Activated CD4-positive, alpha-beta memory T cell treated with anti-CD3 and anti-CD28 coated beads, Interleukin-2, amount 10 ng/mL, durations not matched to agents 7 days and 5 days (primary cell): ENCODE results near the gene GAS6. TPM values are rescaled to one million over a fixed set of nuclear protein-coding genes. Genes with fewer than 3 reads are reported as not detected.

ENCODE experiments used
- CTCF ChIA-PET: fragments of 350-600 bp; sonication (Branson Sonifier 250); formaldehyde crosslinking; loops from one replicate; lab custom pipeline; 2021; ENCODE audit warnings: antibody characterized with exemption, inconsistent platforms; lab: Charles Lee
- POLR2A ChIA-PET: fragments of 350-600 bp; sonication (Branson Sonifier 250); formaldehyde crosslinking; loops from one replicate; lab custom pipeline; 2021; ENCODE audit warnings: antibody characterized with exemption; lab: Charles Lee
- DNase-seq: peaks from one replicate; pipeline ENCODE4 v3.0.0-alpha.2; 2020
- H3K27ac Mint-ChIP-seq: one replicate; pipeline ENCODE4 v1.8.0; 2021; ENCODE audit warnings: mild to moderate bottlenecking, mixed read lengths
- H3K27me3 Mint-ChIP-seq: one replicate; pipeline ENCODE4 v1.8.0; 2021; ENCODE audit warnings: mixed read lengths
- H3K36me3 Mint-ChIP-seq: one replicate; pipeline ENCODE4 v1.8.0; 2021; ENCODE audit warnings: low read depth, mixed read lengths
- H3K4me1 Mint-ChIP-seq: one replicate; pipeline ENCODE4 v1.8.0; 2021; ENCODE audit warnings: mixed read lengths
- H3K4me3 Mint-ChIP-seq: one replicate; pipeline ENCODE4 v1.8.0; 2021; ENCODE audit warnings: mild to moderate bottlenecking, mixed read lengths
- H3K9me3 Mint-ChIP-seq: one replicate; pipeline ENCODE4 v1.8.0; 2021; ENCODE audit warnings: mixed read lengths
- total RNA-seq, 2 experiments: library from RNA; stranded (reverse); gene quantifications; one replicate each; pipeline ENCODE4 v1.2.3, GENCODE V29; 2021

Gene GAS6
- total RNA-seq, 2 experiments from 2014 or later = 1.3 to 1.8 TPM

- no peak for DNase-seq
- POLR2A ChIA-PET = no interaction called here
These were observed 4.4 kb downstream of the GAS6 start for GRCh38 chr13:113859311-113860050.

GRCh38 chr13:113857531-113858195 lies 6.2 kb downstream of the GAS6 start:
- H3K27ac Mint-ChIP-seq = no peak overlapping the region

More at GRCh38 chr13:113859311-113860050, 4.4 kb downstream of the GAS6 start:
- CTCF ChIA-PET = no interaction called here
- H3K9me3 Mint-ChIP-seq = peaks cover 16% of the 10 kb centered on the region
- no peaks in the 10 kb centered on the region for H3K36me3 Mint-ChIP-seq
- peaks cover 22% of the 10 kb centered on the region for H3K4me1 Mint-ChIP-seq
- H3K4me3 Mint-ChIP-seq = no peak overlapping the region
- H3K27ac Mint-ChIP-seq = no peak overlapping the region
- H3K27me3 Mint-ChIP-seq = peaks cover 22% of the 10 kb centered on the region

GRCh38 chr13:113856716-113857065 lies 7.2 kb downstream of the GAS6 start:
- peaks cover 24% of the 10 kb centered on the region for H3K4me1 Mint-ChIP-seq
- ChIA-PET POLR2A (no interaction called here), CTCF (no interaction called here)
- no peak for DNase-seq
- H3K9me3 Mint-ChIP-seq = peaks cover 16% of the 10 kb centered on the region
- H3K27me3 Mint-ChIP-seq = peaks cover 15% of the 10 kb centered on the region
- no peak overlapping the region for H3K27ac Mint-ChIP-seq
- no peak overlapping the region for H3K4me3 Mint-ChIP-seq
- no peaks in the 10 kb centered on the region for H3K36me3 Mint-ChIP-seq

More at GRCh38 chr13:113857531-113858195, 6.2 kb downstream of the GAS6 start:
- no peaks in the 10 kb centered on the region for H3K36me3 Mint-ChIP-seq
- peaks cover 30% of the 10 kb centered on the region for H3K4me1 Mint-ChIP-seq
- H3K4me3 Mint-ChIP-seq = no peak overlapping the region
- peaks cover 16% of the 10 kb centered on the region for H3K9me3 Mint-ChIP-seq
- POLR2A ChIA-PET = interaction anchor here (1.5 kb wide), 1 partner anchor 11 kb away, joined by 3 read pairs; no protein-coding TSS in a partner anchor
- peak; percentile 12 for DNase-seq
- peaks cover 22% of the 10 kb centered on the region for H3K27me3 Mint-ChIP-seq
- CTCF ChIA-PET = no interaction called here

- H3K4me3 Mint-ChIP-seq = no peak overlapping the region
- H3K9me3 Mint-ChIP-seq = peaks cover 16% of the 10 kb centered on the region
- no peaks in the 10 kb centered on the region for H3K36me3 Mint-ChIP-seq
- no peak for DNase-seq
- peaks cover 20% of the 10 kb centered on the region for H3K4me1 Mint-ChIP-seq
- ChIA-PET CTCF (no interaction called here), POLR2A (interaction anchor here (0.8 kb wide), 1 partner anchor 10 kb away, joined by 3 read pairs; no protein-coding TSS in a partner anchor)
- no peak overlapping the region for H3K27ac Mint-ChIP-seq
- H3K27me3 Mint-ChIP-seq = peaks cover 10% of the 10 kb centered on the region
These were observed 7.8 kb downstream of the GAS6 start for GRCh38 chr13:113855931-113856715.

GRCh38 chr13:113855012-113855921 lies 8.6 kb downstream of the GAS6 start:
- no peak for DNase-seq
- peaks cover 20% of the 10 kb centered on the region for H3K4me1 Mint-ChIP-seq
- H3K36me3 Mint-ChIP-seq = no peaks in the 10 kb centered on the region
- ChIA-PET POLR2A (interaction anchor here (0.8 kb wide), 1 partner anchor 9 kb away, joined by 3 read pairs; no protein-coding TSS in a partner anchor), CTCF (no interaction called here)
- H3K4me3 Mint-ChIP-seq = no peak overlapping the region
- peaks cover 10% of the 10 kb centered on the region for H3K27me3 Mint-ChIP-seq
- H3K9me3 Mint-ChIP-seq = peaks cover 16% of the 10 kb centered on the region
- H3K27ac Mint-ChIP-seq = no peak overlapping the region

- Mint-ChIP-seq H3K36me3 (no peaks in the 10 kb centered on the region), H3K27ac (no peak overlapping the region), H3K4me1 (peaks cover 20% of the 10 kb centered on the region), H3K27me3 (peaks cover 9% of the 10 kb centered on the region), H3K9me3 (peaks cover 15% of the 10 kb centered on the region), H3K4me3 (no peak overlapping the region)
- DNase-seq = no peak
- CTCF ChIA-PET = no interaction called here
- POLR2A ChIA-PET = no interaction called here
These were observed 9.5 kb downstream of the GAS6 start for GRCh38 chr13:113854238-113855011.

GRCh38 chr13:113853518-113854237 lies 10.2 kb downstream of the GAS6 start:
- H3K4me1 Mint-ChIP-seq = peaks cover 20% of the 10 kb centered on the region
- CTCF ChIA-PET = no interaction called here
- POLR2A ChIA-PET = no interaction called here
- H3K4me3 Mint-ChIP-seq = no peak overlapping the region
- H3K27me3 Mint-ChIP-seq = peaks cover 9% of the 10 kb centered on the region
- H3K9me3 Mint-ChIP-seq = peaks cover 7% of the 10 kb centered on the region
- no peak overlapping the region for H3K27ac Mint-ChIP-seq
- no peak for DNase-seq
- no peaks in the 10 kb centered on the region for H3K36me3 Mint-ChIP-seq

GRCh38 chr13:113852536-113853517 lies 11.0 kb downstream of the GAS6 start:
- POLR2A ChIA-PET = no interaction called here
- H3K4me3 Mint-ChIP-seq = no peak overlapping the region
- no peaks in the 10 kb centered on the region for H3K36me3 Mint-ChIP-seq
- no peaks in the 10 kb centered on the region for H3K9me3 Mint-ChIP-seq
- peaks cover 20% of the 10 kb centered on the region for H3K4me1 Mint-ChIP-seq
- DNase-seq = no peak
- H3K27me3 Mint-ChIP-seq = peaks cover 9% of the 10 kb centered on the region
- CTCF ChIA-PET = no interaction called here
- H3K27ac Mint-ChIP-seq = no peak overlapping the region

- no peak overlapping the region for H3K4me3 Mint-ChIP-seq
- ChIA-PET CTCF (no interaction called here), POLR2A (no interaction called here)
- H3K9me3 Mint-ChIP-seq = no peaks in the 10 kb centered on the region
- DNase-seq = no peak
- H3K27me3 Mint-ChIP-seq = peaks cover 9% of the 10 kb centered on the region
- H3K4me1 Mint-ChIP-seq = peaks cover 24% of the 10 kb centered on the region
- no peak overlapping the region for H3K27ac Mint-ChIP-seq
- H3K36me3 Mint-ChIP-seq = no peaks in the 10 kb centered on the region
These were observed 11.9 kb downstream of the GAS6 start for GRCh38 chr13:113851826-113852535.

GRCh38 chr13:113851480-113851803 lies 12.4 kb downstream of the GAS6 start:
- Mint-ChIP-seq H3K9me3 (no peaks in the 10 kb centered on the region), H3K27me3 (peaks cover 11% of the 10 kb centered on the region), H3K4me3 (no peak overlapping the region), H3K4me1 (peaks cover 30% of the 10 kb centered on the region), H3K36me3 (no peaks in the 10 kb centered on the region), H3K27ac (no peak overlapping the region)
- DNase-seq = no peak
- POLR2A ChIA-PET = no interaction called here
- CTCF ChIA-PET = no interaction called here
